ENCODE results near the gene VBP1. TPM values are rescaled to one million over a fixed set of nuclear protein-coding genes. Genes with fewer than 3 reads are reported as not detected.

Gene VBP1, protein sequence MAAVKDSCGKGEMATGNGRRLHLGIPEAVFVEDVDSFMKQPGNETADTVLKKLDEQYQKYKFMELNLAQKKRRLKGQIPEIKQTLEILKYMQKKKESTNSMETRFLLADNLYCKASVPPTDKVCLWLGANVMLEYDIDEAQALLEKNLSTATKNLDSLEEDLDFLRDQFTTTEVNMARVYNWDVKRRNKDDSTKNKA
- 69.0 and 80.4 TPM in 2 replicates for total RNA-seq

DNA sequence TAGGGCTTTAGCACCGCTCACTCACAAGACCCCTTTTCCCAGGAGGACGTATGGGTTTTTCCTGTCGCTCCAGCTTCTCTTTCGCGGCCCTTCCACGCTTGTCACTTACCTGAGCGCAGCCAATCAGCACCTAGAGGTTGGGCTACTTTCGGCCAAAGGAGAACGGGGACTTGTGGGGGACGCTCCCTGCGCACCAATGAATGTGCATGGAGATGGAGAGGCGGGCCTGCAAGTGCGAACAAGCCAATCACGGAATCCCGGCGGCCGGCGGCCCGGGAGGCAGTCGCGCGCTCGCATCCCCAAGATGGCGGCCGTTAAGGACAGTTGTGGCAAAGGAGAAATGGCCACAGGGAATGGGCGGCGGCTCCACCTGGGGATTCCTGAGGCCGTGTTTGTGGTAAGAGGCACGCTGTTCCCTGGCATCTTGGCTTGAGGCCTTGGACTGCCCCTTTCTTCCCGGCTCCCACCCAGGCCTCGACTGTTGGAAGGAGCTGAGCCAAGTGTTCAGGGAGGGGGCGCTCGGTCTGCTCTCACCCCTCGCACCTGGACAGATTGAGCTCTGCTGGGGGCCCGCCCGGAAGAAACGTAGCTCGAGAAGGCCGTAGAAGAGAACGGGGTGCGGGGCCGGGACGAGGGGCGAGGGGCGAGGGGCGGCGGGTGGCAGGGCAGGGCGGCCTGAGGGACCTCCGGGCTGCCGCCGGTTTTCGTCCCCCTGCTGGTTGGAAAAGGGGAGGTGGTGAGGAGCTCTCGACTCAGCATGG, at the start of gene VBP1:
TSS of gene VBP1 (plus strand) at position 282 of the 761 bp plus-strand sequence. CDS start at position 305, 23 bp downstream.
- FAIRE-seq (no peak), DNase-seq (ENCODE audit: low read depth) (peak; percentile 89)
- H3K4me3 ChIP-seq (ENCODE audit: low read depth, low read length), result peak within 1 kb of the TSS; percentile 78
- TF ChIP-seq, protein P1, sequence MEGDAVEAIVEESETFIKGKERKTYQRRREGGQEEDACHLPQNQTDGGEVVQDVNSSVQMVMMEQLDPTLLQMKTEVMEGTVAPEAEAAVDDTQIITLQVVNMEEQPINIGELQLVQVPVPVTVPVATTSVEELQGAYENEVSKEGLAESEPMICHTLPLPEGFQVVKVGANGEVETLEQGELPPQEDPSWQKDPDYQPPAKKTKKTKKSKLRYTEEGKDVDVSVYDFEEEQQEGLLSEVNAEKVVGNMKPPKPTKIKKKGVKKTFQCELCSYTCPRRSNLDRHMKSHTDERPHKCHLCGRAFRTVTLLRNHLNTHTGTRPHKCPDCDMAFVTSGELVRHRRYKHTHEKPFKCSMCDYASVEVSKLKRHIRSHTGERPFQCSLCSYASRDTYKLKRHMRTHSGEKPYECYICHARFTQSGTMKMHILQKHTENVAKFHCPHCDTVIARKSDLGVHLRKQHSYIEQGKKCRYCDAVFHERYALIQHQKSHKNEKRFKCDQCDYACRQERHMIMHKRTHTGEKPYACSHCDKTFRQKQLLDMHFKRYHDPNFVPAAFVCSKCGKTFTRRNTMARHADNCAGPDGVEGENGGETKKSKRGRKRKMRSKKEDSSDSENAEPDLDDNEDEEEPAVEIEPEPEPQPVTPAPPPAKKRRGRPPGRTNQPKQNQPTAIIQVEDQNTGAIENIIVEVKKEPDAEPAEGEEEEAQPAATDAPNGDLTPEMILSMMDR (IDR thresholded peaks at IDR 0.05; ENCODE audit: insufficient read depth, low read length, severe bottlenecking), result peak; percentile 51
- no peaks in the 10 kb centered on the region for H3K27me3 ChIP-seq (ENCODE audit: control insufficient read depth, insufficient read depth, low read length)
- no peaks in the 10 kb centered on the region for H3K36me3 ChIP-seq (ENCODE audit: control insufficient read depth, insufficient read depth, low read length)

DNA sequence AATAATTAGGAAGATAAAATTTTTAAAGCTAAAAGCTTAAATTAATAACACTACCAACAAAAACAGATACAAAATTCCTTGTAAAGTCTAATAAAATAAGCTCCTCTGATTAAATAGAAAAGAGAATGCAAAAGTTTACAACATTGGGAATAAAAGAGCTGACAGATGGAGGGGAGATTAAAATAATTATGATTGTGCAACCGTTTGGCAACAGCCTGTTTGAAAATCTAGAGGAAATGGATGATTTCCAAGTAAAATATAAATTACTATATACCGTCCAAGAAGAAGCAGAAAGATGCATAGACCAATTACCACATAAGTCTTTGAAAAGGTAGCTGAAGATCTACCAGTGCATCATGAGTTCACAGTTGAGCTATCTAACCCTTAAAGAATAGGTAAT, 46.4 kb upstream of the VBP1 start:
- no peak for DNase-seq (ENCODE audit: low read depth)

DNA sequence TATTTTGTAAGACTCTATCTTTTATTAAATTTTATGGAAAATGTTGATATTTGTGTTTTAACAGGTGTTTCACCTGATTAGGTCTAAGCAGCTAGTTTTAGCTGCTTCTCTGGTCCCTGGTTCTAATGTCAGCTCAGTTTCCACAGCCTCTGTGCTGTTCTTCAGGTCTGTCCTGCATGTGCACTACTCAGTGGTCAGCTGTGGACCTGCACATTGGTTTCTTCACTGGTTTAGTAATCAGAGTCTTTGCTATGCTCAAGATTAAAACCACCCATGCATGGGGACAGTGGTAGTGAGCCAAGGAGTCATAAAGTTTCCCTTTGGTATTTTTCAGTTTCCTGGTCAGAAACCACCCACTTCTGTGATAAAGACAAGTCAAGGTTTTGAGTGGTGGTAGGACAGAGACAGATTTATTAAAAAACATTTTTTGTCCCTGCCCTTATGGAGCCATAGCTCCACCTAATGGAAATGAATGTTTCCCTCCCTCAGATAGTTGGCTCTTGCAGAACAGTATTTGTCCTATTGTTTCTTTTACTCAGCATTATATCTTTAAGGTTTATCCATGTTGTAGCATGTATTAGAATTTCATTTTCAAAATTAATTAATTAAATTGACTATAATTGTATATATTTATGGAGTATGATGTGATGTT, 36.8 kb upstream of the VBP1 start:
- Histone ChIP-seq H3K36me3 (ENCODE audit: control insufficient read depth, insufficient read depth, low read length) (no peaks in the 10 kb centered on the region), H3K4me3 (ENCODE audit: low read depth, low read length) (no peak overlapping the region), H3K27me3 (ENCODE audit: control insufficient read depth, insufficient read depth, low read length) (no peaks in the 10 kb centered on the region)
- TF ChIP-seq, protein P1 (IDR thresholded peaks at IDR 0.05; ENCODE audit: insufficient read depth, low read length, severe bottlenecking), result peak; percentile 28
- peak; percentile 17 for DNase-seq (ENCODE audit: low read depth)
- no peak for FAIRE-seq

More for the DNA sequence above, 46.4 kb upstream of the VBP1 start:
- no peak for FAIRE-seq
- TF ChIP-seq, protein P1 (IDR thresholded peaks at IDR 0.05; ENCODE audit: insufficient read depth, low read length, severe bottlenecking), result no peak
- Histone ChIP-seq H3K27me3 (ENCODE audit: control insufficient read depth, insufficient read depth, low read length) (no peaks in the 10 kb centered on the region), H3K4me3 (ENCODE audit: low read depth, low read length) (no peak overlapping the region), H3K36me3 (ENCODE audit: control insufficient read depth, insufficient read depth, low read length) (no peaks in the 10 kb centered on the region)

DNA sequence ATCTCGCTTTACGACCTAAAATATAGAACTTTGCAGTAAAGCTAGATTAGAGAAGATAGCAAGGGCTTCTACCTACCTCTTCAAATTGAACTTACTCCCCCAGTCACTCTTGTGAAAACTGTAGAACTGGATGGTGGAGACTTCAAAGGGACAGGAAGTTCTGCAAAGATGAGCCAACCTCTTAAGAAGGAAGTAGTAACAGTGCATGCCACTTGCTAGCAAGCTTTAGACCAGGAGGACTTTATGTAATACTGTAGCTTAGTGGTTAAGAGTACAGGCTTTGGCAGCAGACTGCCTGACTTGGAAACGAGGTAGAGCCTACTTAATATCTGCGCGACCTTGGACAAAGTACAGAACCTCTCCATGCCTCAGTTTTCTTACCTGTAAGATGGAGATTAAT, 27.5 kb upstream of the VBP1 start:
- H3K27me3 ChIP-seq (ENCODE audit: control insufficient read depth, insufficient read depth, low read length), result no peaks in the 10 kb centered on the region
- no peak overlapping the region for H3K4me3 ChIP-seq (ENCODE audit: low read depth, low read length)
- no peaks in the 10 kb centered on the region for H3K36me3 ChIP-seq (ENCODE audit: control insufficient read depth, insufficient read depth, low read length)
- DNase-seq (ENCODE audit: low read depth), result no peak
- FAIRE-seq, result no peak
- TF ChIP-seq, protein P1 (IDR thresholded peaks at IDR 0.05; ENCODE audit: insufficient read depth, low read length, severe bottlenecking), result no peak

DNA sequence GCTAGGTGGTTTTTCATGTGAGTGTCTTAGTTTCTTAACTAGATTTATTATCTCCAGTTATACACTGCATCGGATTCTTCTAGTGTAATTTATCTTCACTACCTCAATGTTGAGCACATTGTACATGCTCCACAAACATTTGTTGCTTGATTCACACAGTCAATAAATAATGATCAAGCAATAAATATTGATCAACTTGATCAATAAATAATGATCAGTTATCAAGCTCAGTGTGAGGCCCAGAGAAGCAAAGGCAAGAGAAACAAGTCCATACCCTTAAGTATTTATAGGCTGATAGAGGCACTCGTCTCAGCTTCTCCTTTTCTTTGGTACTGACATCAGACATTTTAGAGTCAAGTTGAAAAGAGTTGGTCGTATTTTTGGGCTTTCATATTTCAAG, 5.1 kb upstream of the VBP1 start:
- Histone ChIP-seq H3K4me3 (ENCODE audit: low read depth, low read length) (no peak overlapping the region), H3K36me3 (ENCODE audit: control insufficient read depth, insufficient read depth, low read length) (no peaks in the 10 kb centered on the region), H3K27me3 (ENCODE audit: control insufficient read depth, insufficient read depth, low read length) (no peaks in the 10 kb centered on the region)
- DNase-seq (ENCODE audit: low read depth) (no peak), FAIRE-seq (no peak)
- TF ChIP-seq, protein P1 (IDR thresholded peaks at IDR 0.05; ENCODE audit: insufficient read depth, low read length, severe bottlenecking), result no peak

All from bronchial epithelial cell (primary cell).